HEK293 (cell line): ENCODE data around the gene HOXB7.

ENCODE experiments used
- CTCF ChIA-PET: fragments of 350-600 bp; formaldehyde crosslinking; extraction: SDS; loops from one replicate; lab custom pipeline; 2021; ENCODE audit warnings: antibody characterized with exemption; lab: Yijun Ruan, JAX
- POLR2A ChIA-PET: fragments of 300-600 bp; formaldehyde crosslinking; extraction: SDS; loops from one replicate; lab custom pipeline; 2020; ENCODE audit warnings: antibody characterized with exemption, inconsistent platforms; lab: Yijun Ruan, JAX
- H3K27ac ChIP-seq: fragments of 200-500 bp; sonication (Bioruptor generic); 2 replicates; pipeline ENCODE4 v1.5.1; 2014; ENCODE audit warnings: low read depth, low read length, control low read depth, inconsistent platforms; ENCODE audit errors: extremely low read depth
- H3K36me3 ChIP-seq, 2 experiments: fragments of 200-500 bp in 1 of 2; sonication (Bioruptor generic) in 1 of 2; 1 replicate in 1 of 2; 2 replicates in 1 of 2; pipeline ENCODE4 v1.5.1; 2014 to 2017; ENCODE audit warnings: inconsistent platforms in 2 of 2, low read length in 2 of 2; ENCODE audit not compliant: control insufficient read depth in 2 of 2, insufficient read depth in 1 of 2
- H3K4me1 ChIP-seq: fragments of 200-500 bp; sonication (Bioruptor generic); 2 replicates; pipeline ENCODE4 v1.5.1; 2014; ENCODE audit warnings: mild to moderate bottlenecking, low read length, inconsistent platforms; ENCODE audit not compliant: control insufficient read depth, insufficient read depth
- H3K4me3 ChIP-seq: 2 replicates; pipeline ENCODE4 v1.5.1; 2011; ENCODE audit warnings: low read depth, mild to moderate bottlenecking, control low read depth, low read length, moderate library complexity
- H3K9me3 ChIP-seq: fragments of 200-500 bp; sonication (Bioruptor generic); 2 replicates; pipeline ENCODE4 v1.5.1; 2014; ENCODE audit warnings: low read depth, low read length, inconsistent platforms; ENCODE audit not compliant: control insufficient read depth, insufficient read depth
- BCL11B ChIP-seq: fragments of 450-650 bp; formaldehyde crosslinking; IDR thresholded peaks from 2 replicates; pipeline ENCODE4 v1.5.1; 2016; ENCODE audit warnings: low read depth, missing biosample characterization, missing genetic modification characterization
- EGR2 ChIP-seq: fragments of 450-650 bp; formaldehyde crosslinking; IDR thresholded peaks from 2 replicates; pipeline ENCODE4 v1.5.1; 2016; ENCODE audit warnings: low read depth, missing biosample characterization, missing genetic modification characterization
- GLI4 ChIP-seq: fragments of 450-650 bp; formaldehyde crosslinking; IDR thresholded peaks from 2 replicates; pipeline ENCODE4 v1.5.1; 2016; ENCODE audit warnings: missing biosample characterization, missing genetic modification characterization
- HIC1 ChIP-seq: fragments of 450-650 bp; formaldehyde crosslinking; IDR thresholded peaks from 2 replicates; pipeline ENCODE4 v1.5.1; 2016; ENCODE audit warnings: missing biosample characterization, missing genetic modification characterization
- KLF16 ChIP-seq: fragments of 450-650 bp; formaldehyde crosslinking; IDR thresholded peaks from 2 replicates; pipeline ENCODE4 v1.5.1; 2017; ENCODE audit warnings: missing biosample characterization, missing genetic modification characterization
- PRDM1 ChIP-seq: fragments of 450-650 bp; formaldehyde crosslinking; IDR thresholded peaks from 2 replicates; pipeline ENCODE4; 2016; ENCODE audit warnings: missing biosample characterization, missing genetic modification characterization
- REPIN1 ChIP-seq: fragments of 450-650 bp; formaldehyde crosslinking; IDR thresholded peaks from 2 replicates; pipeline ENCODE4 v1.5.1; 2017; ENCODE audit warnings: missing biosample characterization, missing genetic modification characterization, low read depth
- ZBTB8A ChIP-seq: fragments of 450-650 bp; formaldehyde crosslinking; IDR thresholded peaks from 2 replicates; pipeline ENCODE4 v1.5.1; 2016; ENCODE audit warnings: missing biosample characterization, missing genetic modification characterization
- ZFHX2 ChIP-seq: fragments of 450-650 bp; formaldehyde crosslinking; conservative IDR thresholded peaks from 2 replicates; pipeline ENCODE4 v1.5.1; 2016; ENCODE audit warnings: missing biosample characterization, missing genetic modification characterization
- ZNF18 ChIP-seq: fragments of 450-650 bp; formaldehyde crosslinking; IDR thresholded peaks from 2 replicates; pipeline ENCODE4 v1.5.1; 2016; ENCODE audit warnings: missing biosample characterization, missing genetic modification characterization
- ZNF324 ChIP-seq: fragments of 450-650 bp; formaldehyde crosslinking; IDR thresholded peaks from 2 replicates; pipeline ENCODE4 v1.5.1; 2016; ENCODE audit warnings: missing biosample characterization, missing genetic modification characterization
- ZNF366 ChIP-seq: fragments of 450-650 bp; formaldehyde crosslinking; conservative IDR thresholded peaks from 2 replicates; pipeline ENCODE4 v1.5.1; 2016; ENCODE audit warnings: missing biosample characterization, missing genetic modification characterization
- ZNF488 ChIP-seq: fragments of 450-650 bp; formaldehyde crosslinking; IDR thresholded peaks from 2 replicates; pipeline ENCODE4 v1.5.1; 2016; ENCODE audit warnings: missing biosample characterization, missing genetic modification characterization
- ZNF596 ChIP-seq: fragments of 450-650 bp; IDR thresholded peaks from 2 replicates; pipeline ENCODE4 v1.5.0; 2018; ENCODE audit warnings: missing biosample characterization, mild to moderate bottlenecking, missing genetic modification characterization, moderate library complexity
- ZNF645 ChIP-seq: fragments of 450-650 bp; formaldehyde crosslinking; IDR thresholded peaks from 2 replicates; pipeline ENCODE4; 2016; ENCODE audit warnings: missing biosample characterization, missing genetic modification characterization

Gene HOXB7

GRCh38 chr17:48565022-48565554 lies 45.7 kb downstream of the HOXB7 start (continued):
- TF ChIP-seq GLI4 (tag by site-specific recombination) (no peak), ZNF596 (tag by site-specific recombination) (0 out of 2 replicates have a peak, but pooled peaks have one; percentile 5), ZNF488 (no peak)

- ChIA-PET CTCF (interaction anchor here (1.2 to 2.0 kb wide), 3 partner anchors 19 to 29 kb away, joined by 3 to 5 read pairs (median 4); partner anchors contain the start of gene HOXB5), POLR2A (interaction anchor here (0.7 kb wide), 1 partner anchor 9 kb away, joined by 3 read pairs; no protein-coding TSS in a partner anchor)
- no peak overlapping the region; the same call in 1 of the 2 replicates for H3K27ac ChIP-seq
- no peak overlapping the region for H3K4me3 ChIP-seq
- no peak for TF ChIP-seq ZNF324 (tag by site-specific recombination)
- peak; percentile 83 for TF ChIP-seq PRDM1
- no peak for TF ChIP-seq KLF16
- TF ChIP-seq REPIN1 (tag by site-specific recombination): no peak
- peak; percentile 59 for TF ChIP-seq ZNF366 (tag by site-specific recombination)
- TF ChIP-seq HIC1 (tag by site-specific recombination): 0 out of 2 replicates have a peak, but pooled peaks have one; percentile 19
- TF ChIP-seq ZBTB8A (tag by site-specific recombination): peak; percentile 14; the same call in 1 of the 2 replicates
- TF ChIP-seq ZNF18: no peak
- TF ChIP-seq ZNF645 (tag by site-specific recombination): no peak
- peaks cover 89% of the 10 kb centered on the region for H3K4me1 ChIP-seq
- H3K36me3 ChIP-seq: peaks cover 15 to 58% of the 10 kb centered on the region in 2 experiments
- H3K9me3 ChIP-seq: no peaks in the 10 kb centered on the region
These were observed 46.4 kb downstream of the HOXB7 start for GRCh38 chr17:48564188-48565021.

- no peak overlapping the region for H3K4me3 ChIP-seq
- peaks cover 13 to 58% of the 10 kb centered on the region in 2 experiments for H3K36me3 ChIP-seq
- TF ChIP-seq EGR2 (tag by site-specific recombination) (peak; percentile 32), BCL11B (no peak), ZFHX2 (tag by site-specific recombination) (peak; percentile 28; the same call in 1 of the 2 replicates)
- TF ChIP-seq, all 188 proteins: peak for 2
- peaks cover 89% of the 10 kb centered on the region for H3K4me1 ChIP-seq
- no peaks in the 10 kb centered on the region for H3K9me3 ChIP-seq
- ChIA-PET POLR2A (interaction anchor here (0.7 kb wide), 1 partner anchor 9 kb away, joined by 3 read pairs; no protein-coding TSS in a partner anchor), CTCF (interaction anchor here (1.3 to 2.0 kb wide), 2 partner anchors 24 to 29 kb away, joined by 4 to 5 read pairs; partner anchors contain the start of gene HOXB5)
- H3K27ac ChIP-seq: peak overlapping the region; percentile 76; the same call in 1 of the 2 replicates
These were observed 47.0 kb downstream of the HOXB7 start for GRCh38 chr17:48563867-48564187.
